ENCODE data around the gene GPR83. TPM values are rescaled to one million over a fixed set of nuclear protein-coding genes. Genes with fewer than 3 reads are reported as not detected.

Gene GPR83
- total RNA-seq, 1 donor from 2014 or later = 0.14 TPM

DNA sequence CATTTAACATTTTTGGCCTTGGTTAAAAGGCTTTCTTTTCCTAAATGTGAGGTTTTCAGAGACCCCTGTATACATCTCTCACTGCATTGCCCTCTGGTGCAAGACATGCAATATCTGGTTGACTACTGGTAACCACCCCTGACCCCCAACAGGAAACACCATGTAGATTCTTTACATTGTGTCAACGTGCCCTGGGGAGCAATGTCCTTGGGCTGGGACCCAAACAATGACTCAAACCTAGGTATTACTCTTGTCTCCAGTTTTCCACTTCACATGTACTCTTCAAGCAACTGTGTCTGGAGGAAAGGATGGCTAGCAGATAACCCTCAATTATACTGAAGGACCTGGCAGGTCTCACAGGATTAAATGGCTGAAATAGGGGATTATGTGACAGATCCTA, 1.1 kb upstream of the GPR83 start:
- Histone ChIP-seq H3K27me3 (ENCODE audit: insufficient read depth, low read length) (peaks cover 26% of the 10 kb centered on the region), H3K4me3 (ENCODE audit: insufficient read depth, low read depth, low read length) (no peak overlapping the region), H3K27ac (ENCODE audit: low read depth, low read length) (no peak overlapping the region), H3K9me3 (ENCODE audit: insufficient read depth, low read depth, low read length) (no peaks in the 10 kb centered on the region), H4K20me1 (ENCODE audit: insufficient read depth, low read length) (no peaks in the 10 kb centered on the region), H3K4me2 (ENCODE audit: low read length) (peak overlapping the region; percentile 90), H3K36me3 (ENCODE audit: insufficient read depth, low read length) (no peaks in the 10 kb centered on the region), H3K9ac (ENCODE audit: low read length) (no peak overlapping the region), H3K79me2 (ENCODE audit: insufficient read depth, low read length) (no peaks in the 10 kb centered on the region), H2AFZ (ENCODE audit: low read depth, low read length) (no peak overlapping the region), H3K4me1 (ENCODE audit: insufficient read depth, low read length) (peaks cover 4% of the 10 kb centered on the region)
- Mint-ChIP-seq H3K36me3 (ENCODE audit: low read depth, unreplicated experiment) (peaks cover 2% of the 10 kb centered on the region), H3K4me3 (ENCODE audit: unreplicated experiment) (no peak overlapping the region), H3K27me3 (ENCODE audit: low read depth, unreplicated experiment) (peaks cover 50% of the 10 kb centered on the region), H3K4me1 (ENCODE audit: low read depth, unreplicated experiment) (peaks cover 2% of the 10 kb centered on the region), H3K9me3 (ENCODE audit: unreplicated experiment) (peaks cover 4% of the 10 kb centered on the region), H3K27ac (ENCODE audit: unreplicated experiment) (no peak overlapping the region)
- no peak for FAIRE-seq
- TF ChIP-seq EZH2 (IDR thresholded peaks at IDR 0.05; ENCODE audit: insufficient read depth, low read length) = no peak
- TF ChIP-seq, protein P1, sequence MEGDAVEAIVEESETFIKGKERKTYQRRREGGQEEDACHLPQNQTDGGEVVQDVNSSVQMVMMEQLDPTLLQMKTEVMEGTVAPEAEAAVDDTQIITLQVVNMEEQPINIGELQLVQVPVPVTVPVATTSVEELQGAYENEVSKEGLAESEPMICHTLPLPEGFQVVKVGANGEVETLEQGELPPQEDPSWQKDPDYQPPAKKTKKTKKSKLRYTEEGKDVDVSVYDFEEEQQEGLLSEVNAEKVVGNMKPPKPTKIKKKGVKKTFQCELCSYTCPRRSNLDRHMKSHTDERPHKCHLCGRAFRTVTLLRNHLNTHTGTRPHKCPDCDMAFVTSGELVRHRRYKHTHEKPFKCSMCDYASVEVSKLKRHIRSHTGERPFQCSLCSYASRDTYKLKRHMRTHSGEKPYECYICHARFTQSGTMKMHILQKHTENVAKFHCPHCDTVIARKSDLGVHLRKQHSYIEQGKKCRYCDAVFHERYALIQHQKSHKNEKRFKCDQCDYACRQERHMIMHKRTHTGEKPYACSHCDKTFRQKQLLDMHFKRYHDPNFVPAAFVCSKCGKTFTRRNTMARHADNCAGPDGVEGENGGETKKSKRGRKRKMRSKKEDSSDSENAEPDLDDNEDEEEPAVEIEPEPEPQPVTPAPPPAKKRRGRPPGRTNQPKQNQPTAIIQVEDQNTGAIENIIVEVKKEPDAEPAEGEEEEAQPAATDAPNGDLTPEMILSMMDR (IDR thresholded peaks at IDR 0.05; ENCODE audit: insufficient read depth, low read depth, low read length) = no peak
- no peak for DNase-seq (ENCODE audit: low read depth)

DNA sequence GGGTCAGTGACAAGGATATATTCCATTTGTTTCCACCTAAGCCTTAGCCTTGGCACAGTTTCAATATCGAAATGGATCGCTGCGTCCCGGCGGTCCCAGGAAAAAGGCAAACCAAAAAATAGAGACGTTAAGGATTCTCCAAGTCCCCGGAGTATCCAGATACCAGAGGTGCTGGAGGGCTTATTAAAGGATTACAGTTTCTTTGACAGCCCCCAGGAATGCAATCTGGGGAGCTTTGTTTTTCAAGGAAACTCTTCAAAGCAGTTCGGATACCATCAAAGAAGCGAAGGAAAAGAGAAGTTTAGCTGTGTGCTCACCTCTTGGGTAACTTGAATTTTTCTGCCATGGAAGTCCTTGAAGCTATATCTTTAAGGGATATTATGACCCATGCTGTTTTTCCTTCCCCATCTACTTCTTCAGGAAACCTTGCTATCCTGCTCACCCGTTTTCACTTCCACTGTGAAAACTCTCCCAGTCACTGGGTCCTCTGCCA, 600 bp upstream of the GPR83 start:
- H2AFZ ChIP-seq (ENCODE audit: low read depth, low read length) = peak overlapping the region; percentile 79

GRCh38 chr11:94400457-94400838, 771 bp downstream of the GPR83 start:
- no peak overlapping the region for H3K27ac Mint-ChIP-seq (ENCODE audit: unreplicated experiment)
- peaks cover 4% of the 10 kb centered on the region for H3K9me3 Mint-ChIP-seq (ENCODE audit: unreplicated experiment)
- peaks cover 2% of the 10 kb centered on the region for H3K4me1 Mint-ChIP-seq (ENCODE audit: low read depth, unreplicated experiment)
- Histone ChIP-seq H3K27me3 (ENCODE audit: insufficient read depth, low read length) (peaks cover 26% of the 10 kb centered on the region), H3K4me2 (ENCODE audit: low read length) (peak overlapping the region; percentile 90), H3K79me2 (ENCODE audit: insufficient read depth, low read length) (no peaks in the 10 kb centered on the region), H3K36me3 (ENCODE audit: insufficient read depth, low read length) (no peaks in the 10 kb centered on the region), H4K20me1 (ENCODE audit: insufficient read depth, low read length) (no peaks in the 10 kb centered on the region), H3K9me3 (ENCODE audit: insufficient read depth, low read depth, low read length) (no peaks in the 10 kb centered on the region), H3K9ac (ENCODE audit: low read length) (peak overlapping the region; percentile 41), H3K4me1 (ENCODE audit: insufficient read depth, low read length) (peaks cover 4% of the 10 kb centered on the region), H3K4me3 (ENCODE audit: insufficient read depth, low read depth, low read length) (peak overlapping the region; percentile 52), H3K27ac (ENCODE audit: low read depth, low read length) (no peak overlapping the region), H2AFZ (ENCODE audit: low read depth, low read length) (peak overlapping the region; percentile 79)
- peaks cover 53% of the 10 kb centered on the region for H3K27me3 Mint-ChIP-seq (ENCODE audit: low read depth, unreplicated experiment)
- peaks cover 2% of the 10 kb centered on the region for H3K36me3 Mint-ChIP-seq (ENCODE audit: low read depth, unreplicated experiment)
- TF ChIP-seq EZH2 (IDR thresholded peaks at IDR 0.05; ENCODE audit: insufficient read depth, low read length) = no peak
- TF ChIP-seq, protein P1 (IDR thresholded peaks at IDR 0.05; ENCODE audit: insufficient read depth, low read depth, low read length) = no peak
- DNase-seq (ENCODE audit: low read depth) (no peak), FAIRE-seq (no peak)
- H3K4me3 Mint-ChIP-seq (ENCODE audit: unreplicated experiment) = peak overlapping the region; percentile 83

More for the DNA sequence above, 600 bp upstream of the GPR83 start:
- no peak overlapping the region for H3K27ac Mint-ChIP-seq (ENCODE audit: unreplicated experiment)
- peak overlapping the region; percentile 41 for H3K9ac ChIP-seq (ENCODE audit: low read length)
- H3K36me3 Mint-ChIP-seq (ENCODE audit: low read depth, unreplicated experiment) = peaks cover 2% of the 10 kb centered on the region
- FAIRE-seq (no peak), DNase-seq (ENCODE audit: low read depth) (no peak)
- peaks cover 26% of the 10 kb centered on the region for H3K27me3 ChIP-seq (ENCODE audit: insufficient read depth, low read length)
- H3K36me3 ChIP-seq (ENCODE audit: insufficient read depth, low read length) = no peaks in the 10 kb centered on the region
- TF ChIP-seq, protein P1 (IDR thresholded peaks at IDR 0.05; ENCODE audit: insufficient read depth, low read depth, low read length) = no peak
- TF ChIP-seq EZH2 (IDR thresholded peaks at IDR 0.05; ENCODE audit: insufficient read depth, low read length) = no peak
- H4K20me1 ChIP-seq (ENCODE audit: insufficient read depth, low read length) = no peaks in the 10 kb centered on the region
- peak overlapping the region; percentile 90 for H3K4me2 ChIP-seq (ENCODE audit: low read length)
- peaks cover 50% of the 10 kb centered on the region for H3K27me3 Mint-ChIP-seq (ENCODE audit: low read depth, unreplicated experiment)
- H3K9me3 ChIP-seq (ENCODE audit: insufficient read depth, low read depth, low read length) = no peaks in the 10 kb centered on the region
- H3K4me3 Mint-ChIP-seq (ENCODE audit: unreplicated experiment) = peak overlapping the region; percentile 57
- peaks cover 2% of the 10 kb centered on the region for H3K4me1 Mint-ChIP-seq (ENCODE audit: low read depth, unreplicated experiment)
- H3K27ac ChIP-seq (ENCODE audit: low read depth, low read length) = no peak overlapping the region
- H3K79me2 ChIP-seq (ENCODE audit: insufficient read depth, low read length) = no peaks in the 10 kb centered on the region
- peaks cover 4% of the 10 kb centered on the region for H3K9me3 Mint-ChIP-seq (ENCODE audit: unreplicated experiment)
- H3K4me3 ChIP-seq (ENCODE audit: insufficient read depth, low read depth, low read length) = peak overlapping the region; percentile 52
- H3K4me1 ChIP-seq (ENCODE audit: insufficient read depth, low read length) = peaks cover 4% of the 10 kb centered on the region
